H1 (cell line): ENCODE data around the gene IL9R. TPM values are rescaled to one million over a fixed set of nuclear protein-coding genes. Genes with fewer than 3 reads are reported as not detected.
"Not testable (repeated sequence)": the region's sequence is repeated elsewhere in the genome, so short reads cannot be mapped to it uniquely, and the experiment has no call there.

Experiments
- CTCF ChIA-PET: fragments of 300-600 bp; sonication (Branson Sonifier 250); formaldehyde crosslinking; loops from one replicate; lab custom pipeline; 2021; ENCODE audit not compliant: partially characterized antibody; lab: Charles Lee
- POLR2A ChIA-PET: fragments of 300-600 bp; sonication (Branson Sonifier 250); formaldehyde crosslinking; loops from one replicate; lab custom pipeline; 2021; ENCODE audit warnings: inconsistent platforms; ENCODE audit not compliant: partially characterized antibody; lab: Charles Lee
- DNase-seq, 2 experiments: peaks; one replicate each; pipeline versions ENCODE4 v3.0.0 to v3.0.0-alpha.2; 2010 to 2022; ENCODE audit warnings: low spot score in 2 of 2, low read depth in 1 of 2, mixed read lengths in 1 of 2
- FAIRE-seq: peaks from 2 replicates; lab custom pipeline; 2011; peaks lifted over from hg19 to GRCh38; lab: Jason Lieb, UNC
- H2AFZ ChIP-seq: 2 replicates; pipeline ENCODE4 v1.8.1; 2012; ENCODE audit warnings: low read length, inconsistent platforms
- H2AK5ac ChIP-seq: 2 replicates; pipeline ENCODE4 v1.6.1; 2013; ENCODE audit warnings: low read depth, low read length
- H2BK120ac ChIP-seq: replicated peaks from 2 replicates; pipeline ENCODE3; 2013; ENCODE audit warnings: low read depth, low read length, inconsistent platforms
- H2BK12ac ChIP-seq: 2 replicates; pipeline ENCODE4 v1.6.1; 2013; ENCODE audit warnings: low read depth, low read length
- H2BK15ac ChIP-seq: 2 replicates; pipeline ENCODE4 v1.6.1; 2013; ENCODE audit warnings: low read length
- H2BK20ac ChIP-seq: 2 replicates; pipeline ENCODE4 v1.6.1; 2013; ENCODE audit warnings: low read length
- H2BK5ac ChIP-seq: 2 replicates; pipeline ENCODE4 v1.6.1; 2013; ENCODE audit warnings: low read depth, low read length
- H3K14ac ChIP-seq: 2 replicates; pipeline ENCODE4 v1.6.1; 2013; ENCODE audit warnings: inconsistent platforms; ENCODE audit not compliant: insufficient read length
- H3K18ac ChIP-seq: 2 replicates; pipeline ENCODE4 v1.6.1; 2013; ENCODE audit warnings: low read length; ENCODE audit errors: extremely low read depth
- H3K23ac ChIP-seq: 2 replicates; pipeline ENCODE4 v1.6.1; 2013; ENCODE audit warnings: inconsistent platforms; ENCODE audit not compliant: insufficient read length
- H3K23me2 ChIP-seq: 2 replicates; pipeline ENCODE4 v1.6.1; 2013; ENCODE audit warnings: low read depth, low read length
- H3K27ac ChIP-seq: 2 replicates; pipeline ENCODE4 v1.6.1; 2011; ENCODE audit warnings: low read depth, low read length, inconsistent platforms
- H3K27me3 ChIP-seq, 4 experiments: replicated peaks in 1 of 4; 1 replicate in 1 of 4; 2 replicates in 3 of 4; pipeline versions ENCODE4 v1.6.1 to v1.8.1; 2011 to 2013; ENCODE audit warnings: low read length in 3 of 4, mild to moderate bottlenecking in 3 of 4, inconsistent platforms in 2 of 4, mixed read lengths in 2 of 4, moderate library complexity in 1 of 4; ENCODE audit not compliant: control insufficient read depth in 3 of 4, insufficient read depth in 3 of 4; ENCODE audit errors: extremely low read depth in 1 of 4
- H3K36me3 ChIP-seq, 4 experiments: 2 replicates each; pipeline versions ENCODE4 v1.6.1 to v1.8.1; 2011 to 2013; ENCODE audit warnings: mild to moderate bottlenecking in 4 of 4, low read length in 3 of 4, moderate library complexity in 2 of 4, control low read depth in 1 of 4, inconsistent platforms in 1 of 4; ENCODE audit not compliant: insufficient read depth in 4 of 4, control insufficient read depth in 2 of 4
- H3K4ac ChIP-seq: replicated peaks from 2 replicates; pipeline ENCODE3; 2013; ENCODE audit warnings: low read length, low read depth, mixed read lengths, inconsistent platforms; ENCODE audit not compliant: insufficient read length
- H3K4me1 ChIP-seq, 4 experiments: replicated peaks in 1 of 4; 1 replicate in 1 of 4; 2 replicates in 3 of 4; pipeline versions ENCODE4 v1.6.1 to v1.8.1; 2011 to 2013; ENCODE audit warnings: low read length in 3 of 4, inconsistent platforms in 2 of 4, mixed read lengths in 1 of 4; ENCODE audit not compliant: insufficient read depth in 4 of 4, control insufficient read depth in 3 of 4
- H3K4me2 ChIP-seq, 2 experiments: 2 replicates each; pipeline versions ENCODE4 v1.6.1 to v1.8.1; 2011 to 2013; ENCODE audit warnings: low read depth in 2 of 2, low read length in 2 of 2, control low read depth in 1 of 2, inconsistent platforms in 1 of 2, mild to moderate bottlenecking in 1 of 2; ENCODE audit not compliant: insufficient read depth in 1 of 2
- H3K4me3 ChIP-seq, 4 experiments: fragments of 200-600, 300-600 bp in 1 of 4; sonication (generic), shearing (Covaris generic), sonication (Bioruptor Twin) in 1 of 4; 2 replicates each; pipeline versions ENCODE4 v1.5.1 to v1.8.1; 2011 to 2016; ENCODE audit warnings: low read length in 4 of 4, low read depth in 3 of 4, control low read depth in 2 of 4, inconsistent platforms in 2 of 4, mild to moderate bottlenecking in 2 of 4, mixed read lengths in 1 of 4, moderate library complexity in 1 of 4; ENCODE audit not compliant: insufficient read depth in 2 of 4; ENCODE audit errors: extremely low read depth in 1 of 4
- H3K56ac ChIP-seq: replicated peaks from 2 replicates; pipeline ENCODE3; 2013; ENCODE audit warnings: low read depth, mild to moderate bottlenecking, mixed read lengths, low read length, inconsistent platforms; ENCODE audit not compliant: insufficient read length
- H3K79me1 ChIP-seq: 2 replicates; pipeline ENCODE4 v1.6.1; 2013; ENCODE audit warnings: low read depth, low read length, control low read depth
- H3K79me2 ChIP-seq, 2 experiments: 2 replicates each; pipeline versions ENCODE4 v1.6.1 to v1.8.1; 2012 to 2013; ENCODE audit warnings: low read length in 2 of 2, mild to moderate bottlenecking in 2 of 2, inconsistent platforms in 1 of 2; ENCODE audit not compliant: insufficient read depth in 2 of 2, control insufficient read depth in 1 of 2
- H3K9ac ChIP-seq, 4 experiments: replicated peaks in 1 of 4; 1 replicate in 1 of 4; 2 replicates in 3 of 4; pipeline versions ENCODE4 v1.6.1 to v1.8.1; 2011 to 2013; ENCODE audit warnings: low read depth in 3 of 4, low read length in 3 of 4, control low read depth in 2 of 4, mild to moderate bottlenecking in 2 of 4, moderate library complexity in 2 of 4, inconsistent platforms in 1 of 4; ENCODE audit errors: extremely low read depth in 1 of 4
- H3K9me3 ChIP-seq, 2 experiments: 2 replicates each; pipeline versions ENCODE4 v1.6.1 to v1.8.1; 2012 to 2013; ENCODE audit warnings: mild to moderate bottlenecking in 2 of 2, moderate library complexity in 2 of 2, control low read depth in 1 of 2, inconsistent platforms in 1 of 2, low read depth in 1 of 2, low read length in 1 of 2, mixed read lengths in 1 of 2; ENCODE audit not compliant: insufficient read depth in 2 of 2
- H4K20me1 ChIP-seq, 2 experiments: replicated peaks in 1 of 2; 2 replicates each; pipeline versions ENCODE3 to v1.8.1; 2011 to 2013; ENCODE audit warnings: inconsistent platforms in 2 of 2, low read length in 2 of 2, mild to moderate bottlenecking in 1 of 2; ENCODE audit not compliant: insufficient read depth in 2 of 2, control insufficient read depth in 1 of 2
- H4K5ac ChIP-seq: 2 replicates; pipeline ENCODE4 v1.6.1; 2013; ENCODE audit warnings: low read length, low read depth, mixed read lengths, inconsistent platforms; ENCODE audit not compliant: insufficient read length
- H4K8ac ChIP-seq: 2 replicates; pipeline ENCODE4 v1.8.0; 2013; ENCODE audit warnings: mild to moderate bottlenecking, moderate library complexity, low read length, inconsistent platforms; ENCODE audit not compliant: insufficient read depth; ENCODE audit errors: extremely low read depth
- H4K91ac ChIP-seq: replicated peaks from 2 replicates; pipeline ENCODE3; 2013; ENCODE audit warnings: low read length, mixed read lengths, inconsistent platforms; ENCODE audit not compliant: insufficient read length
- CEBPB ChIP-seq: IDR thresholded peaks from 2 replicates; pipeline ENCODE4 v1.6.1; 2012; ENCODE audit warnings: low read depth, low read length
- EP300 ChIP-seq, 2 experiments: IDR thresholded peaks; 1 replicate in 1 of 2; 2 replicates in 1 of 2; pipeline ENCODE4 v1.6.1; 2011 to 2012; ENCODE audit warnings: low read depth in 2 of 2, low read length in 2 of 2, mild to moderate bottlenecking in 2 of 2, borderline replicate concordance in 1 of 2, inconsistent platforms in 1 of 2, moderate library complexity in 1 of 2
- POLR2AphosphoS5 ChIP-seq: IDR thresholded peaks from 2 replicates; pipeline ENCODE4 v1.6.1; 2011; ENCODE audit warnings: low read depth, low read length
- WGBS, 2 experiments: shearing (Covaris generic) in 1 of 2; methylation state at CpG; one replicate each; pipeline versions ENCODE4 v1.1.6 to v1.1.7; 2013 to 2015; ENCODE audit warnings: low lambda C conversion rate in 2 of 2, mixed read lengths in 2 of 2, inconsistent platforms in 1 of 2, low coverage in 1 of 2, missing lambda C conversion rate in 1 of 2; ENCODE audit not compliant: insufficient replicate concordance in 2 of 2, insufficient coverage in 1 of 2, insufficient read length in 1 of 2; ENCODE audit errors: extremely low coverage in 1 of 2, missing lambda C conversion rate in 1 of 2; 5-methylcytosine and 5-hydroxymethylcytosine counted together
- polyA plus RNA-seq, 7 experiments: library from polyadenylated mRNA; depleted of rRNA in 3 of 7; stranded (reverse) in 5 of 7; unstranded in 2 of 7; fragments of >200 nt in 5 of 7; fragments of 200-250 nt in 2 of 7; gene quantifications; 1 replicate in 5 of 7; 2 replicates in 1 of 7; 4 replicates in 1 of 7; pipeline versions ENCODE4 v1.2.1 to v1.2.3, GENCODE V29; 2011 to 2013; ENCODE audit warnings: missing spikeins in 2 of 7, mixed read lengths in 2 of 7
- total RNA-seq: library from RNA; stranded (reverse); fragmentation: NEBNext Ultra II Directional; extraction: Animal tissue kit (Norgen Biotek cat#: 25700); gene quantifications from 2 replicates; pipeline ENCODE4 v1.2.1, GENCODE V29; 2021

Gene IL9R
- total and polyA plus RNA-seq, 2 of the 8 experiments (the other 6 are each of a cell fraction or from before 2014, with no cell fraction given), result 0.14 to 0.28 TPM

DNA sequence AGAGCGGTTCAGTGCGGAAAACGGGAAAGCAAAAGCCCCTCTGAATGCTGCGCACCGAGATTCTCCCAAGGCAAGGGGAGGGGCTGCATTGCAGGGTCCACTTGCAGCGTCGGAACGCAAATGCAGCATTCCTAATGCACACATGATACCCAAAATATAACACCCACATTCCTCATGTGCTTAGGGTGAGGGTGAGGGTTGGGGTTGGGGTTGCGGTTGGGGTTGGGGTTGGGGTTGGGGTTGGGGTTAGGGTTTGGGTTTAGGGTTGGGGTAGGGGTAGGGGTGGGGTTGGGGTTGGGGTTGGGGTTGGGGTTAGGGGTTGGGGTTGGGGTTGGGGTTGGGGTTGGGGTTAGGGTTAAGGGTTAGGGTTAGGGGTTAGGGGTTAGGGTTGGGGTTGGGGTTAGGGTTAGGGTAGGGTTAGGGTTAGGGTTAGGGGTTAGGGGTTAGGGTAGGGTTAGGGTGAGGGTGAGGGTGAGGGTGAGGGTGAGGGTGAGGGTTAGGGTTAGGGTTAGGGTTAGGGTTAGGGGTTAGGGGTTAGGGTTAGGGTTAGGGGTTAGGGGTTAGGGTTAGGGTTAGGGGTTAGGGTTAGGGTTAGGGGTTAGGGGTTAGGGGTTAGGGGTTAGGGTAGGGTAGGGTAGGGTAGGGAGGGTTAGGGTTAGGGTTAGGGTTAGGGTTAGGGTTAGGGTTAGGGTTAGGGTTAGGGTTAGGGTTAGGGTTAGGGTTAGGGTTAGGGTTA lies 32.4 kb downstream of the IL9R start:
- H3K23me2 ChIP-seq, H3K23ac ChIP-seq, H2AFZ ChIP-seq, H2BK120ac ChIP-seq, H2AK5ac ChIP-seq, CTCF ChIA-PET, POLR2A ChIA-PET, H3K4me2 ChIP-seq, H4K8ac ChIP-seq, H3K14ac ChIP-seq, FAIRE-seq, H3K56ac ChIP-seq, H4K91ac ChIP-seq, H3K27me3 ChIP-seq, H4K5ac ChIP-seq, H3K79me1 ChIP-seq, H2BK15ac ChIP-seq, H3K18ac ChIP-seq, H2BK20ac ChIP-seq, H3K4ac ChIP-seq, H3K79me2 ChIP-seq, DNase-seq, H3K4me1 ChIP-seq, H3K4me3 ChIP-seq, H3K36me3 ChIP-seq, H3K9ac ChIP-seq, H2BK5ac ChIP-seq, H3K27ac ChIP-seq, H2BK12ac ChIP-seq, H4K20me1 ChIP-seq, H3K9me3 ChIP-seq: not testable (repeated sequence)
- WGBS, 2 experiments, result 100% methylated on average over 1 of the region's 9 CpGs; no CpG with 5 or more reads in 1 of the 2 experiments
- TF ChIP-seq POLR2AphosphoS5 (0 out of 2 replicates have a peak, but pooled peaks have one; percentile 14), CEBPB (peak; percentile 23; the same call in 1 of the 2 replicates), EP300 (IDR thresholded peaks at IDR 0.05; ENCODE audit: borderline replicate concordance in 1 of 2, low read depth in 2 of 2, low read length in 2 of 2) (peak in 1 of 2 experiments; percentile 21; a peak in 1 of 3 replicates)
